HG02571 (cell line): ENCODE measurements around the gene ANKRD35.

Experiments
- ATAC-seq: cut with Tn5 transposase; IDR thresholded peaks from one replicate; pipeline ENCODE4 v1.9.1; 2021; ENCODE audit warnings: mild to moderate bottlenecking, moderate library complexity; ENCODE audit not compliant: unreplicated experiment

ANKRD35 gene

DNA sequence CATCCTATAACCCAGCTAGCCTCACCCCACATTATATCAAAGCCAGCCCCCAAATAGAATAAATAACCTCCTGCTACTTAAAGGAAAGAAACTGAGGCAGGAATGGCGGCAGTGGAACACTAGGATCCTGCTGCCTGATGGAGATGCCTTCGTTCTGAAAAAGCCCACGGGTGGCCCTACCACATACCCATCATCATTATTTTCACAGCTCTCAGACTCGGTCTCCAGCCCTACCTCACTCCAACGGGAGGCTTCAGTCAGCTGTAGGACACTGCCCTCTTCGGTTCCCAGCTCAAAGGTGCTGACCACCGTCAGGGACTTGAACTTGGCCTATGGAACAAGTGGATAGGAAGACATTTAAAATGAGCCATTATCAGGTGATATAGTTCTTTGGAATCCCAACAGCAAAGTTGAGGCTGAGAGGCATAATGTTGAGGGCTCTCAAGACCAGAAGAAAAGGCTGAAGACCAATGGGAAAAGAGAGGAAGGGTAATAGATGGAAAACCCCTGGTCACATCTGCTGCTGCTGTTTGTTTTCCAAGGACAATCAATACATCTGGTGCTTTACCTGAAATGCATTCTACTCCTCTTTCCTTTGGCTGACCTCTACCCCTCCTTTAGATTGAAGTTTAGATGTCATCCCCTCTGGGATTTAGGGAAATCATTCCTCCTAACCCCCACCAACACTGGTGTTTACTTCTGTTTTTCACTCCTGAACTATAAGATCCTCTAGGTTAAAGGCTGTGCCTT is 7.8 kb upstream of the ANKRD35 start:
- no peak for ATAC-seq

DNA sequence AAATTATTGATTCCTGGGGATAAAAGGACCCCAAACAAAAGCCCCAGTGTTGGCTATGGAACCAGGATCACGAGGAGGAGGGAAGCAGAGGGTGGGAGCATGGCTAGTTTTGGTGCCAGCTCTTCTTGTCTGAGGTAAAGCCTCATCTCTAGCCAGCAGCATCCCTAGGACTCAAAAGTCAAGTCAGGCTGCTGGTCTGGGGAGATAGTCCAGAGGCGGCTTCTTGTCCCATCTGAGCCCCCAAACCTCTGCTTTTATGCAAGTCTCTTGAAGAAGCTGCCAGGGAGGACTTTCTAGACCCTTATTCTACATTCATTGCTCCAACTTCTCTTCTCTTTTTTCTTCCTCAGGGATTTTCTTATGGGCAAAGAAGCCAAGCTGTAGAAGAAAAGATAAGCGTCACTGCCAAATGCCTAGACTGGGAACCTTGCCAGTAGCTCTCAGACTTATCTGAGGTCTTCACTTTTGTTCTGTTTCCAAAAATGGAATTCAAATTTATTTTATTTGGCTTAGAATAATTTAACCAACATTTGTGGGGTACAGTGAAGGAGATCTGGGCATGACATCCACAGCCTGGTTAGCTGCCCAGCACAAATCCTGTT is 6.9 kb upstream of the ANKRD35 start:
- ATAC-seq: no peak

DNA sequence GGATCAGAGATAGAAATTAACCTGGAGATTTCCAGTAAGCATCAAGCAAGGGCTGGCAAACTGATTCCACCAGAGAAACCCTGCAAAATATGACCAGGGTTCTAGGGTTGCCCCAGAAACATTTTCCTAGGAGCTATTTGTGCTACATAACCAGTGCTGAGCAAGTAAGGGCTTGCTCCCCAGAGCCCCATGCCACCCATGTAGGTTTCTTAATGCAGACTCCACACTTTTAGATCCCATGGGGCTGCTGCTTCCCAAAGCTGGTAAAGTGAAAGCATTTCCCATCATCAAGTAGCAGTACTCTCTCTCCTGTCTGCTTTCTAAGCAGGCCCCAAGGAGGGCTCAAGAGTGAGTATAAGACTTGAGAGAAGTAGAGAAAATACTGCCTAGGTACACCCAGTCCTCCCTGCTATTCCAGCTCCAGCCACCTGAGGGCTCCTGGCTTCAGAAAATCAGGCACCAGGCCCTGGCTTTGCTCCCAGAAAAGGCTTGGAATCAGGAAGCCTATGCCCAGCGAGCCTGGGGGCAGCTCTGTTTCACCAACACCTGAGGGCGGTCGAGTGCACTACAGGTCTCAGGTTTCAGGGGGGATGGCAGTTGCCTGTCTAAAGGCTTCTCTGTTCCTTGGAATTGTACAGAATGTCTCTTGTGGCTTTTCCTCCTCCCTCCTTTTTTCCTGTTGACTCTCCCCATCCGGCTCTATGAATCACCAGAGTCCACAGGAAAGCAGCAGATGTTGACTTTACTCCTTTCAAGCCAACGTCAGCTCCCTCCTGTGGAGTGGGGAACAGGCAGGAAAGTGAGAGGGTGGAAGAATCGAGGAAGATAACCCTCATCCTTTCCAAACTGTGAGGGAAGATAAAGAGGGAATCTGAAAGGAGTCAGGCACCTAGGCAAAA is 6.2 kb upstream of the ANKRD35 start:
- ATAC-seq: no peak

DNA sequence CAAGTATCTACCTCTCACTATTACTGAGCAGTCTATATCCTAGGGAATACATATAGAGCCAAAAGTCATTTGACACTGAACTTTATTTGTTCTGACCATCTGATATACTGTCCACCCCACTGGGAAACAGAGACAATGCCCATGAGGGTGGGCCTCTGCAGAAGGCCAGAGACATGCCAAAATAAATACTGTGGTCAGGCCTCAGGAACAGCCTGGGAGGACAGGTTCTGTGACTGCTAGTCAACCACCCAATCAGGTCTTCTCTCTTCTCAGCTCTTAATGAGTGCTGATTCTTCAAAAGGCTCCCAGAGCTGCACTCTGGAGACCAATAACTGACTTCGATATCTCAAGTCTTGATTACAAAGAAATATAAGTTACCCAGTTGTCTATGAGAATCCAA is 5.5 kb upstream of the ANKRD35 start:
- ATAC-seq: no peak

DNA sequence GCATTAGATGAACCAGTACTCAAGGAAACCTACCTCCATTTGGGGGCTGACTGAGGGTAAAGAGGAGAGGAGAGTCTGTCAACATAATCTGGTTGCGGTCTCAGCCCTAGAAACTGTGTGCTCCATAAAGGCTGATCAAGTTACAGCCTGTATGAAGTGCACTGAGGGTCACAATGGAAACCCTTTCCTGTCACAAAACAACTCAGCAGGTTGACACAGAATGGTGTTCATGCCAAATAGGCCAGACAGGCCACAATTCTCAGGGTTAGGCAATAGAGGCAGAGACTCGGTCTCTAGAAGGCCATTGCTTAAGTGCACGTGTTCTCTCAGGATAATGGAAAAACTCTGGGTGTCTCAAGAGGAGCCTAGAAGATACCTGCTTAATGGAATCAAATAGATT is 4.1 kb upstream of the ANKRD35 start:
- no peak for ATAC-seq

DNA sequence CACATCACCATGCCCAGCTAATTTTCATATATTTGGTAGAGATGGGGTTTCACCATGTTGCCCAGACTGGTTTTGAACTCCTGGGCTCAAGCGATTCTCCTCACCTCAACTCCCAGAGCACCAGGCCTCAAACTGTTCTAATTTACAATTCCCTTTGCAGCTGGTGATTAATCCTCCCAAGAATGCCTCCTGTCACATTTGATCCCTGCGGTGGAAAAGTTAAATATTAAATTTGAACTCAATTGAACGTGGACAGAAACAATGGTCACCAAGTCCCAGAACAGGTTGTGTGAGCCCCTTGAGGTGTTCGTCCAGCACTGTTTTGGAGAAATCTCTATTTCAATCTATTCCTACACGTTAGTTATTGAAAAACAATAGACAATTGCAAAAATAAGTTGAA is 2.0 kb upstream of the ANKRD35 start:
- no peak for ATAC-seq

DNA sequence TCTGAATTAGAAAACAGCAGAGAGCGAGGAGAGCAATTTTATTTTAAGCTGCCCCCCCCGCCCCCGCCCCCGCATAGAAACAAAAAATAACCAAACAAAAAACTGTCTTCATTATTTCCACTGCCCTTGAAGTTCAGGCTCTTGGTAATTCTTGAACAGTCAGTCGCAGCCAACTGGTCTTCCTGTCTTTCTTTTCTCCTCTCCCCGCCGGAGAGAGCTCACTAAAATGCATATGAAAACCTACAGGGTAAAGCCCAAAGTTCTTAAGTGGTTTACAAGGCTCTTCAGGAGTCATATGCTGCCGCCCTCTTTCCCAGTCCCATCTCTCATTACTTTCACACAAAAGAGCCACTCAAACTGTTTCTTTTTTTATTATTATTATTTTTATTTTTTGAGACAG is 1.1 kb upstream of the ANKRD35 start:
- ATAC-seq: no peak

DNA sequence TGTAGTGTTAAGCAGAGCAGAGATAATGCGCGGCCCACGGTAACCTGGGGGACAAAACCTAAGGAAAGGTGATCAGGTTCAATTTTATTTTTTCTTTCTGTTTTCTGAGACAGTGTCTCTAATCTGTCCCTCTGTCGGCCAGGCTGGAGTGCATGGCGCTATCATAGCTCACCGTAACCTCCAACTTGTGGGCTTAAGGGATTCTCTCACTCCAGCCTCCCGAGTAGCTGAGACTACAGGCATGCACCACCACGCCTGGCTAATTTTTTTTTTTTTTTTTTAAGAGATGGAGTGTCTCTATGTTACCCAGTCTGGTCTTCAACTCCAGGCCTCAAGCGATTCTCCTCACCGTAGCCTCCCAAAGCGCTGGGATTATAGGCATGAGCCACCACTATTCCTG is 724 bp upstream of the ANKRD35 start:
- ATAC-seq: no peak

DNA sequence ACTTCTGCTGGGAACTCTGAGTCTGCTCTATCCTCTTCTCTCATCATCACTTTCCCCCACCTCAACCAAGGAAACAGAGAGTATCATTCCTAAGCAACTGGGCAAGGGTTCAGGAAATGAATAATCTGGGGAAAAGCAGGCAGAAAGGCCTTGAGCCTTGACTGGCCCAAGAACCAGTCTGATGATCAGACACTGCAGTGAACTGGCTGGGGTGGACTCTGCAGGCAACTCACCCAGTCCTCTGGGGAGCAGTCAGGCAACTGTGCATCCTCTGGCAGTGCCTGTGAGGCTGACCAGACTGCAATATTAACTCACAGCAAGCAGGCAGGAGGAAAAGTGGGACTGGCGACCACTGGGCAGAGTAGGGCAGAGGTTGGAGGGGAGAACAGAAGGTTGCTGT is 991 bp downstream of the ANKRD35 start:
- no peak for ATAC-seq

DNA sequence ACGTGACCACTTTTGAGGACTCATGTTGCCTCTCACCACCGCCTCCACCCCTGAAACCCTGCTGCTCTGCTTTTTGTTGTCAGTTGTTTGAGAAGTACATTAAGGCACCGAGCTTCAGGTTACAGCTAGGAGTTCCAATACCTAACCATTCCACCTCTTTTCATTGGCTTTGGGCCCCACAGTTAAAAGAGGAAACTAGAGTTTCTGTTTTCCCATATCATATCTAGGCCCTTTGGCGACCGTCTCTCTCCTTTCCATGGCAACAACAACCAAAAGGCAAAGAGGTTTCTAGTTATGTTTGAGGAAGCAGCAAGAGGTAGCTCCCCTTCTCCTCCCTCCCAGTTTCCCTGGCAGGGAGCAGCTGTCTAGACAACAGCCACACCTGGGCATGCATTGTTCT is 5.9 kb downstream of the ANKRD35 start:
- ATAC-seq: no peak

DNA sequence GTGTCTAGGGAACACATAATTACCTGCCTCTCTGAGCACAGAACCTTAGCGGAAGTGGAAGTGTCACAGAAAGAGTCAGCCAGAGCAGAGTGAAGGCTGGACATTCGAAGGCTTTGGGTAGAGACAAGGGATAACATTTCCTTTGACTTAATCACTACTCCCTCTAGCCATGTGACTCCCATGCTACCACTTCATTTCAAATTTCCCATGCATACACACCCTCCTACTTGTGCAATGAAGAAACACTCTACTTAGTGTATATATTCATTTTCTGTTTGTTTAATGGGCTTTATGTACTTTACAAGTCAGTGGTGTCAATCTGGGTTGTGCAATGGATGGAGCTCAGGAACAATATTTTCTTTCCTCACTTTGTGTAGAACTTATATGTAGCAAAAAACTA is 6.9 kb downstream of the ANKRD35 start:
- no peak for ATAC-seq

DNA sequence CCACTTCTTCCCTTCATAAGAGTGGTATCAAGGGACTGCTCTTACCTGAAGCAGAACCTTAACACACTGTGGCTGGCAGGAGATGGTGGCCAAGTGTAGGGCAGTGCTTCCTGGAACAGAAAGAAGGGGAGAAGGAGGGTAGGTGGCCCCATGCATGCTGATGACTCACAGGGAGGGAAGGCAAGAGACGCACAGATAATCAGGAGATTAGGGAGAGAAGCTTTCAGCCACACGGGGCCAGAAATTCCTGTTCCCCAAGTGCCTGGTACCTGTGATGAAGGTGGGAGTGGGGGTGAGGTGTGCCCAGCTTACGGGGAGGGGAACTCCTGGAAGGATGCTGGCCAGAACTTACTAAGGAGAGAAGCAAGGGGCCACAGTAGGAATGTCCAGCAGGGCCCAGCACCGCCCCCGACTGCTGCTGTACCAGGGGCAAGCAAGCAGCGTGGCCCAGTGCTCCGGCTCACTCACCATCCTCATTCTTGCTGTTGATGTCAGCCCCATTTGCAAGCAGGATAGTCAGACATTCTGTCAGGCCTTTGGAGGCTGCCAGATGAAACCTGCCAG is 7.7 kb downstream of the ANKRD35 start:
- no peak for ATAC-seq

DNA sequence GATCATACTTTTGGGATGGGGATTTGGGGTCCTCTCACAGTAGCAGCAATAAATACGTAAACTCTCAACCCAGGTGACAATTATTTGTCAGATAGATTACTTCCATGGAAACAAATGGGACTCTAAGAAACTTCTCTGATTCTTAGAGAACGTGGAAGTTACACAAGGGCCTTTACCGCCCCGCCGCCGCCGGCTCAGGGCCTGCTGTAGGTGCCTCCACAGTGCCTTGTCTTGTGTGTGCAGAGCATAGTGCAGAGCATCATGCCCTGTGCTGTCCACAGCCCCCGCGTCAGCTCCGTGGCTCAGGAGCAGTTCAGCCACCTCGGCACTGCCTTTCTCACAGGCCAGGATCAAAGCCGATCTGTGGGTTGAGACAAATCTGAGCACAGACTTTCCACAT is 11.0 kb downstream of the ANKRD35 start:
- no peak for ATAC-seq

DNA sequence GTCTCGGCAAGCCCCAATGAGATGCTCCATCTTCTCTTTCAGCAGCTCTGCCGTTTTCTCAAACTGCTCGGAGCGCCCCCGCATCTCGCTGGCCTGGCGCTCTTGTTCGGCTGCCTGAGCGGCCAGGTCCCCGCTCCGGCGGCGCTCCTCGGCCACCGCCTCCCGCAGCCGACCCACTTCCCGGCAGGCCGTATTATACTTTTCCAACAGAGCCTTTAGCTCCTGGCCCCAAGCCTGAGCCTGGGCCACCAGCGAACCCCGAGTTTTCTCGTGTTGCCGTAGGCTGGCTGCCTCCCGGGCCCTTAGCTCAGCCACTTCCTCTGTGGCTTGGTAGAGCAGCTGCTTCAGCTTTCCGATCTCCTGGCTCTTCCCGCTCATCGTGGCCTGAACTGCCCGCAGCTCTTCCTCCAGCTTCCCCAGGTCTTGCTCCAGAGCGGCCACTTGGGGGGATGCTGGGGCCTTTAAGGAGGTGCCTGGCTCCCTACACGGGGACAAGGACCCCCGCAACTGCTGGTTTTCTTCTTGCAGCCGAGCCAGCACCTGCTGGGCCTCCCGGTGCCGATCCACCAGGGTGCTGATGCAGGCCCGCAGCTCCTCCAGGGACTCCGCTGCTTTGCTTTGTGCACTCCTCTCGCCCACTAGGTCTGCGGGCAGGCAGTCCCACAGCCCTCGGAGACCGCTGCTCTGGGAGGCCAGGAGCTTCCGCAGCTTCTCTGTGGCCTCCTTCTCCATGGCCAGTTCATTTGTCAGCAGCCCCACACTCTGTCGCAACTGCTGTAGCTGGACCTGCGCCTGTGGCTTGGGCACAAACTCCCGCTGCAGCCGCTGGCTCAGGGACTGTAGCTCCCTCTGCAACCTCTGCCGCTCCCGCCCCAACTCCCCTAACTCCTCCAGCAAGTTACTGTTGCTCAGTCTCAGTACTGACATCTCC is 13.4 kb downstream of the ANKRD35 start:
- no peak for ATAC-seq

DNA sequence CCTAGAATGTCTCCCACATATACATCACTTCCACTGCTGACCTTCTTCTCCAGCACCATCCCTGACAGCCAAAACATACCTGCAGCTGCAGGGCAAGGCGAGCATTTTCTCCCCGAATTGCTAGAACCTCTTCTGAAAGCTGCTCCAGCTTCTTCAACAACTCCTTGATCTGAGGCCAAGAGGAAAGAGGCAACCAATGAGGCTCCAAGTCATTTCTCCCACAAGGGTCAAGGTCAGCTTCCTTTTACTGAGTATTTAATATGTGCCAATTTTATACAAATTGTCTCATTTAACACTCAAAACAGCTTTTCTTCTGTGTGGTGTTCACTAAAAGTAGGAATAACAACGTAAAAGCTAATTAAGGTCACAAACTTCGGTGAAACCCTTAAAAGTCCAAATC is 17.4 kb downstream of the ANKRD35 start:
- ATAC-seq: no peak

DNA sequence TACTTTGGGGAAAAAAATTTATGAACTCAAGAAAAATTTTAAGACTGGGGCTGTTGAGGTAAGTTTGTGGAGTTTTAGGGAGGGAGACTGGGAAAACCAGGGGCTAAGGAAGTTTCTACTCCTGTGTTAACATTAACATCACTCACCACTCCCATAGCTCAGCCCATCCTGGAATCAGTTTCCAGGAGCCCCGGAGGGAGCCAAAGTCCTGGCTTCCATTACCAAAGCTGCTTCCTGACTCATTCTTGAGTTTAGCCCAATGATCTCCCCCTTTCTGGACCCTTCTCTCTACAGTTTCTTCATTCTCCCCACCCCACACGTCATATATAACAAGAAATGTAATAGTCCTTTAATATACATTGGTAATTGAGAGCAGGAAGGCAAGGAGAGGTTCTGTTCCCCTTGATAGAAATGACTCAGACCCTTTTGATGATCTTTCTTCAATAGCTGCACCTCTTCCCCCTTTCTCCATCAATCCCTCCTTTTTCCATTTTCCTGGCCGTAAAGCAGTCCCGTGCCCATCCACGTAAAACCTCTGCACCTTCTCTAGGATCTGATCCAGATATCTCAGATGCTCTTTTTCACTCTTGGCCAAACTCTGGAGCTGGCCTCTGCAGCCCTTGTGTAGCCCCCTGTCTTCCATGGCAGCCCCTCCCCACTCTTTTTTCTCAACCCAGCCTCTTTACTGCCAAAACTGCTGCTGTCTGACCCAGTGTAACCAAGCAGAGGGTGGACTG is 22.2 kb downstream of the ANKRD35 start:
- no peak for ATAC-seq

DNA sequence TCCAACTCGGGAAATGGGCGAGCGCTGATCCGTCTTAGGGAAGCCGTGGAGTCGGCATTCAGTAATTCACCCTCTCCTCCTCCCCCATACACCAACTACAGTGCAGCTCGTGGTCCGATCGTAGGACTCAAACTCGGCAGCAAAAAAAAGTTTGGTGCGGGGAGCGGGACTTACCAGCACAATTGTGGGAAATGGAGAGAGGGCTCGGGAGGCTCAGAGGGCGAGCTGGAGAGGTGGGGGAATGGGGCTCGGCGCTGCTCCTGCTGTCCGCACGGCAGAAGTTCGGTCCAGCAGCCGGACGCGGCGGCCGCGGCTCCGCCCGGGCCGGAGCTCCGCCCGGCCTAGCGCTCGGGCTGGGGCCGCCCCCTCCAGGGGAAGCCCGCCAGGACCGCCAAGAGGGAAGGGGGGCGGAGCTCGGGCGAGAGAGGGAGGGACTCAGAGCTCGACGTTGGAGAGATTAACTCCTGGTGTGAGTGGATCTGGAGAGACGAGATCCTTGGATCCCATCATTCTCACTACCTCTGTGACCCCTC is 26.1 kb downstream of the ANKRD35 start:
- peak; percentile 74 for ATAC-seq

DNA sequence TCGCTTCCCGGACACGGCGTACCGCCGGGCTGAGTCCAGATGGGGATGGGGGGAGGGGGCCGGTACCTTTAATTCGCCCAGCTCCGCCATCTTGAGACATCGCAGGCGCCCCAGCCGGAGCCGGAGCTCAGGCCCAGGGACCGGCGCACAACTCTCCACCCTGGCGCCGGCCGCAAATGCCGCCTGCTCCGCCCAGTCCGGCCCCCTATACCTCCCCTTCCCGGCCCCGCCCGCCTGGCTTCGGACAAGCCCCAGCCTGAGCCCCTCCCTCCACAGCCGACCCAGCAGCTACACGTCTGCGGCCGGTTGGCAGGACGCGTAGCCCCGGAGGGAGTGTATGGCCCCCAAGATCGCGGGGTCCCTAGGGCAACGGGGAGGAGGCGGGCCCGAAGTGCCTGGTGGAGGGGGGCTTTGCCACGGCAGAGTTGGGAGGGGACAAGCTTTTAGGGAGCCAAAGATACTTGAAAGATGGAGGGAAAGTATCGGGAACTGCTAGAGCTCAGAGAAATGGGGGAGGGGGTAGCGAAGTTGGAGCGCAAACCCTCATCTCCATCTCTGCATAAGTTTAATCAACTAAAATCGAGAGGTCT is 26.7 kb downstream of the ANKRD35 start, which contains the start of gene PIAS3:
Gene PIAS3 (minus strand): TSS at position 181 of the 590 bp plus-strand sequence. CDS start 91 bp downstream, at position 90.
- peak; percentile 76 for ATAC-seq
